GM19455 (cell line): ENCODE data around the gene USP32.
"Not testable (repeated sequence)": the region's sequence is repeated elsewhere in the genome, so short reads cannot be mapped to it uniquely, and the experiment has no call there.

Source experiments
- ATAC-seq: cut with Tn5 transposase; IDR thresholded peaks from one replicate; pipeline ENCODE4 v1.9.1; 2021; ENCODE audit not compliant: unreplicated experiment

The USP32 gene

GRCh38 chr17:60372790-60373483 is 19.0 kb downstream of the USP32 start:
- ATAC-seq = no peak

GRCh38 chr17:60371818-60372510 is 20.0 kb downstream of the USP32 start:
- no peak for ATAC-seq

GRCh38 chr17:60371416-60371815 is 20.5 kb downstream of the USP32 start:
- no peak for ATAC-seq

GRCh38 chr17:60369727-60370126 is 22.2 kb downstream of the USP32 start:
- no peak for ATAC-seq

GRCh38 chr17:60363700-60364405 is 28.1 kb downstream of the USP32 start:
- no peak for ATAC-seq

- no peak for ATAC-seq
These were observed 29.6 kb downstream of the USP32 start for GRCh38 chr17:60362329-60362728.

GRCh38 chr17:60361889-60362288 is 30.0 kb downstream of the USP32 start:
- ATAC-seq = no peak

GRCh38 chr17:60359415-60359814 is 32.5 kb downstream of the USP32 start:
- ATAC-seq = no peak

GRCh38 chr17:60358606-60359225 is 33.2 kb downstream of the USP32 start:
- ATAC-seq = no peak

- no peak for ATAC-seq
These were observed 35.0 kb downstream of the USP32 start for GRCh38 chr17:60356940-60357339.

GRCh38 chr17:60355663-60356594 is 36.0 kb downstream of the USP32 start:
- ATAC-seq = no peak

- no peak for ATAC-seq
These were observed 37.7 kb downstream of the USP32 start for GRCh38 chr17:60354223-60354622.

GRCh38 chr17:60353773-60354172 is 38.2 kb downstream of the USP32 start:
- no peak for ATAC-seq

GRCh38 chr17:60352569-60352968 is 39.4 kb downstream of the USP32 start:
- ATAC-seq = no peak

- ATAC-seq = no peak
These were observed 39.9 kb downstream of the USP32 start for GRCh38 chr17:60352071-60352470.

- no peak for ATAC-seq
These were observed 40.8 kb downstream of the USP32 start for GRCh38 chr17:60351012-60351695.

GRCh38 chr17:60348616-60349015 is 43.3 kb downstream of the USP32 start:
- ATAC-seq = no peak

- ATAC-seq = no peak
These were observed 46.7 kb downstream of the USP32 start for GRCh38 chr17:60345233-60345632.

- ATAC-seq = not testable (repeated sequence)
These were observed 49.4 kb downstream of the USP32 start for GRCh38 chr17:60342492-60342891.

GRCh38 chr17:60335289-60335688 is 56.6 kb downstream of the USP32 start:
- no peak for ATAC-seq
